CD4-positive, alpha-beta T cell treated with Interferon gamma for 1 hour (primary cell): ENCODE data around the gene ACTR1B.
"Not testable (repeated sequence)": the region's sequence is repeated elsewhere in the genome, so short reads cannot be mapped to it uniquely, and the experiment has no call there.

ENCODE experiments used
- DNase-seq: peaks from one replicate; pipeline ENCODE4 v3.0.0-alpha.2; 2020

ACTR1B gene

DNA sequence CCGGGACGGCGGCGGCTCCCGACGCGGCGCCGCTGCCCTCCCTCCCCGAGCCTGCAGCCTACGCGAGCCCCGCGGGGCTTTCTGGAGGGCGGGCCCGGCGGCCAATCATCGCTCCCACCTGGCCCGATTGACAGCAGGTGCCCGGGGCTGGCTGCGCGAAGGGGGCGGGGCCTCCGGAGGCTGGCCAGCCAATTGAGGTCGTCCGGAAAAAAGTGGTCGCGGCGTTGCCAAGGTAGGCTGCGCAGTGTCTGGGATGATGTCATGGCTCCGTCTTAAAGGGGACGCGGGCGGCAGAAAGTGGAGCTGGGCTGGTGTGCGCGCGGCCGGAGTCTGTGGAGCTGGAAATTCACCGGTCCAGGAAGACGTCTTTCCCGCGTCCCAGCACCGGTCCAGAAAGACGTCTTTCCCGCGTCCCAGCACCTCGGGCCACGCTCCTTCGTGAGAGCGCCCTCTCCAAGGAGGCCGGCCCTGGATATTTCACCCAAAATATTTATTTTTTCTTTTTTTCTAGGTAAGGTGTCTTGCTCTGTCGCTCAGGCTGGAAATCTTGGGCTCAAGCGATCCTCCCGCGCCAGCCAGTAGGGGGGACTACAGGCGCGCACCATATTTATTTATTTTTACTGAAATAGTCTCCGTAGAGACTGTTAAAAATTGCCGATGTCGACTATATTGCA lies at the start of gene ACTR1B:
Gene ACTR1B, minus strand, starts transcription at position 83 of the 674 bp plus-strand sequence. CDS start 154 bp downstream, outside the sequence.
- peak; percentile 99 for DNase-seq

DNA sequence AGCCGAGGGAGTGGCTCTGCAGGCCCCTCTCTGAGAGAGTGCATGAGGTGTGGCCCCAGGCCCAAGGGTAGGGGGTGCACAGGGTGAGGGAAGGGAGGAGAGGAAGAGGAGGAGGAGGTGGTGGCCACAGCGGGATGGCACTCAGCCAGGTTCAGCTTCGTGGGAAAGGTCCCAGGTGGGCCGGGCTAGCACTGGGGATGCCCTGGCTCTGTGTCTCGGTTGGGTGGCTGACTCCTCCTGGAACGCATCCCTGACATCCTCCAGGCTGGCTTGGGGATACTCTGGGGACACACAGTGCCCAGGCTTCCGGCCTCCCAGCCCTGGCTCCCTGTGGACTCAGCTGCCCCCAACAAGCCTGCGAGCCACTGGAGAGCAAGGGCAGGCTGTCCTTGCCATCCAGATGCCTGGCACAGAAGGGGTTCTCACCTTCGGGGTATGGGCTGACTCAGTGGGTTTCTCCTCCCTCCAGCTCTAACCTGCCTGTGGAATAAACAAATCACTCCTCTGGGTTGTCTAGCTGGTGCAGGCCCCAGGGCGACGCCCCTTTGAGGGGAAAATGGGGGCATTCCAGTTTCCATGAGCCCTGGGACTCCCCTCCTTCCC lies 49.0 kb upstream of the ACTR1B start:
- no peak for DNase-seq

GRCh38 chr2:97712175-97712574 lies 48.3 kb upstream of the ACTR1B start:
- not testable (repeated sequence) for DNase-seq

GRCh38 chr2:97711394-97711711 lies 47.5 kb upstream of the ACTR1B start:
- no peak for DNase-seq

DNA sequence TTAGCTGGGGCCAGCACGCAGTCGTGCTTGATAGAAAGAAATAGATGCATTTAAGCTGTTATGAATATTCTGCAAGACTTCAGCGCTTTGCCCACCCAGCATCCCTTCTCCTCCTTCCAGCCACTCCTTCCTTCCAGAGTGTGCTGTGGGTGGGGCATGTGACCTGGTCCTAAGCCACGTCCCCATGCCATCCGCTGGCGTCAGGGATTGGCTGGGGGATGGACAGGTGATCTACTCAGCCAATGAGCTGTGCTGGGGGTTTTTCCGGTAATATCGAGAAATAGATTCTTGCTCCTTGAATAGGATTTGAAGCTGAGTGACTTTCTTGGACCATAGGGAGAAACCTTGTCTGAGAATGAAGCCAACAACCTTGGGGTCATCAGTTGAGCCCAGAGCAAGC lies 44.8 kb upstream of the ACTR1B start:
- no peak for DNase-seq

- DNase-seq = no peak
Observed at GRCh38 chr2:97708048-97708380, 44.2 kb upstream of the ACTR1B start.

DNA sequence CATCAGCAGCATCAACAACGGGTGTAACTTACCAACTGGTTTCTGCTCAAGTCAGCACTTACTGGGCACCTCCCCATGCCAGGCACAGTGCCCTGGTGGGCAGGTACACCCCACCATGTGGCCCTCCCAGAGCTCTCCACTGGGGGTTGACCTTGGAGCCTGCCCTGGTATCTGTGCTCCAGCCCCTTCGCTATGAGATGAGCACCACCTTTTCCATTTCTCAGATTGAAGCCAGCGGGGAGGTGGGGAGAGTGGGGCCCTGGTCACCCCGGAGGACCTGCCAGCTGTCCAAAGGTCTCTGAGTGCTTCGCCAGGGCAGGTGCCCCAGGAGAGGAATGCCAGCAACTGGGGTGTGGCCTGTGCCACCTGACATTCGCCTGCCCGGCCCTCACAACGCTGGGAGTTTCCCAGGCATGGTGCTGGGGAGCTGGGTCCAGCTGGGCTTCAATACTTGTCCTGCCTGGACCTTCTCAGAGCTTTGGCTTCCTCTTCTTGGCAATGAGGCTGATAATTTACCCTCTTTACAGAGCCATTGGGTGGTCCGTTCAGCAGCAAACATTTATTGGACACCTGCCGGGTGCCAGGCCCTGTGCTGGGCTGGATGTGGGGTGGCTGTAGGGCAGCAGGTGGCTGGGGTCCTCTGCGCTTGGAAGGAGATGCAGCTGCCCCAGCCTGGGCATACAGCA lies 43.7 kb upstream of the ACTR1B start:
- no peak for DNase-seq

- DNase-seq = no peak
Observed at GRCh38 chr2:97706708-97707345, 43.0 kb upstream of the ACTR1B start.

GRCh38 chr2:97706112-97706511 lies 42.3 kb upstream of the ACTR1B start:
- DNase-seq = no peak

DNA sequence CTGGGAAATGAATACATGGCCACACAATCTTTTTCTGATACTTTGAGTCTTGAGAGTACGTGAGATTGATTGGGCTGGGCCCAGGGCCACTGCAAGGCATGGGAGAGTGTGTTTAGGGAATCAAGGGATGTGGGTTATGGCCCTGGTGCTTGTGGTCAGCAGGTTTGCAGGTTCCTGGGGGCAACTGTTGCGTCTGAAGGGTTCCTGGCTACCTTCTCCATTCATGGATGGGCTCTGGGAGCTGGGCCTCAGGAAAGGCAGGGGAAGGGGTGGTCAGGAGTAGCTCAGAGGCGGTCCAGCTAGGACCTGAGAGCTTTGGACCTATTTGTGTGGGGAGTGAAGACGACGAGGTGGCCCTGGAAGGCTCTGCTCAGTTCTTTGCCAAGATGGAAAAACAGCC lies 41.1 kb upstream of the ACTR1B start:
- no peak for DNase-seq

GRCh38 chr2:97703741-97704140 lies 39.9 kb upstream of the ACTR1B start:
- DNase-seq = no peak

DNA sequence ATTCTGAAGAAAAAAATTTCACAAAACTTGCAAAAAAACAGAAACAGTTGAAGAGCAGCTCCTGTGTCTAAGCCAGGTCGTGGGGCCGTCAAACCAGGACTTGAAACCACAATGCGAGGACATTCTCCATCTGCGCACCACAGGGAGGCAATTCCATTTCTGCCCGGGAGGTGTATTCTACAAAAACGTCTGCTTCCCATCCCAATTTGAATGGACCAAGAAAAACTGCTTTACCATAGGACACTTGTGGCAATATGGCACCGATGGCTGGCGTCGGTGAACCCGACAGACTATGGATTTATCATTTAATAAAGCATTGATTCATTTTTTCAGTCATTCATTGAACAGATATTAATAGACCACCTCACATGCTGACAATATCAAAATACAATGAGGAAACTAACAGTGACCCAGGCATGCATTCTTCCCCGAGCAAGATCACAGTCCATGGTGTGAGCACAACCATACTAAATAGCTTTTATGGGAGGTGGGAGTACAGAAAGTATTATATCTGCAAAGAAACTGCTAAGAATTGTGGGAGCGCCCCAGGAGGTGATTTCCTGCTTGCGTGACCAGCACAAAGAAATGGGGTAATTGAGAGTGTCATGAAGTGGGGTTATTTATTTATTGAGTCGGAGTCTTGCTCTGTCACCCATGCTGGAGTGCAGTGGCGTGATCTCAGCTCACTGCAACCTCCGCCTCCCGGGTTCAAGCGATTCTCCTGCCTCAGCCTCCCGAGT lies 39.1 kb upstream of the ACTR1B start:
- no peak for DNase-seq

GRCh38 chr2:97701851-97702465 lies 38.1 kb upstream of the ACTR1B start:
- DNase-seq = no peak

DNA sequence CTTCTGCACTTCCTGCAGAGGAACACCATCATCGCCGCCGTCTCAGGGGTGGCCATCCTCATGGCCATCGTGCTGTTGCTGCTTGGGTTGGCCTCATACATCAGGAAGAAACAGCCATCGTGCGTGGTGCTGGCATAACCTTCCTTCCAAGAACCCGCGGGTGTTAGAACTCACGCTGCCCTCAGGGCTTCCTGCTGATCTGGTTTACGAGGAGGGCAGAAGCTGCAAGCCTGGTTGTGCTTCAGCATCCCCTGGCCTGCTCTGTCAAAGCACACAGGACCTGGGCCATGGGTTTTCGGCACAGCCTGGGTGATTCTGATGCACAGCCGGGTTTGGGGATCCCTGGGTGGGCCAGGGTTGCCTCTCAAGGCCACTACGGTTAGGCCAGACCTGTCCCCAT lies 37.3 kb upstream of the ACTR1B start:
- no peak for DNase-seq

GRCh38 chr2:97699765-97700444 lies 36.1 kb upstream of the ACTR1B start:
- DNase-seq = peak; percentile 48

GRCh38 chr2:97698530-97698929 lies 34.7 kb upstream of the ACTR1B start:
- DNase-seq = no peak

- DNase-seq = peak; percentile 84
Observed at GRCh38 chr2:97697252-97698235, 33.7 kb upstream of the ACTR1B start.

- no peak for DNase-seq
Observed at GRCh38 chr2:97695744-97696143, 31.9 kb upstream of the ACTR1B start.

DNA sequence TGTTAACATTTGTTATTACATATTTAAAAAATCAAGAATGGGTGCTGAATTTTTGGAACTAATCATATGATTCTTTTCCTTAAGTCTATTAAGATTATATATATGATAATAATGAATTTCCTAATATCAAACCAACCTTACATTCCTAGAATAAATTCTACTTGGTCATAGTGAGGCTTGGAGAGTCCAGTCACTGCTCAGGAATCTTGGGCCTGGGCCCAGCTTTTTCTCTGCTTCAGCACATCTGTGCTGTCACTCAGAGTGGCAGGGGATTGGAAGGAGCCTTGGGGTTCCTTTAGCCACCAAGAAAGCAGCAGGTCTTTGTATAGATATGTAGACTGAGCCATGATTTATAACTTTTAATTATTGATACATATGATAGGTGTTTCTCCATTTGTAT lies 29.6 kb upstream of the ACTR1B start:
- no peak for DNase-seq

DNA sequence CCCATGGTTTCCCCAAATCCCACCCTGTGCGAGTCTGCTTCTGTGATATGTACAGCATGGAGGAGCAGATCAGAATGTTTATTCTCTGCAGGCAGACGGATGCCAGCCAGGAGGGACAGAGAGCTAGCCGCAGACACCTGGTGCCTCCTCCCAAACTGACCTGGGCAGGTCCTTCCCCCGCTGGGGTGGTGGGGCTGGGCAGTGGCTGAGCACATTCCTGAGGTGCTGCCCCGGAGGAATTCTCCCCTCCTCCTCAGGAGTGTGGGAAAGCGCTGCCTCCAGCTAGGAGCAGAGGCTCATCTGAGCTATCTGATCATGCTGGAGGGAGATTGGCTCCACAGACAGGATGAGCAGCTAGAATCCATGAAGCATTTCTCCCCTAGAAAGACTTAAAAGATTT lies 27.3 kb upstream of the ACTR1B start:
- no peak for DNase-seq
